PFSK-1 (cell line): Measurements from ENCODE around the gene SLC41A3.

ENCODE experiments used
- FOXP2 ChIP-seq: optimal IDR thresholded peaks from 2 replicates; pipeline ENCODE3; 2011; ENCODE audit warnings: borderline replicate concordance, control low read depth, inconsistent platforms; ENCODE audit not compliant: insufficient read depth; ENCODE audit errors: extremely low read length, extremely low read depth
- POLR2AphosphoS5 ChIP-seq: IDR thresholded peaks from 2 replicates; pipeline ENCODE4 v1.6.1; 2012; ENCODE audit warnings: low read depth, mild to moderate bottlenecking, control low read depth, low read length, moderate library complexity
- SIN3A ChIP-seq: IDR thresholded peaks from 2 replicates; pipeline ENCODE4 v1.6.1; 2012; ENCODE audit warnings: mild to moderate bottlenecking, low read length, moderate library complexity, borderline replicate concordance; ENCODE audit not compliant: insufficient read depth
- TAF1 ChIP-seq: IDR thresholded peaks from 2 replicates; pipeline ENCODE4 v1.6.1; 2012; ENCODE audit warnings: low read length, control low read depth, borderline replicate concordance; ENCODE audit not compliant: insufficient read depth
- TF ChIP-seq, protein P1 (sequence below), 2 experiments: IDR thresholded peaks; 2 replicates each; pipeline versions ENCODE4 v1.6.1 to v1.8.0; 2011 to 2012; ENCODE audit warnings: low read depth in 2 of 2, low read length in 2 of 2, control low read depth in 1 of 2, inconsistent platforms in 1 of 2, mild to moderate bottlenecking in 1 of 2, moderate library complexity in 1 of 2; ENCODE audit not compliant: insufficient read depth in 1 of 2

GRCh38 chr3:126002189-126002588 lies 81.7 kb downstream of the SLC41A3 start:
- TF ChIP-seq SIN3A (no peak), POLR2AphosphoS5 (no peak), TAF1 (no peak), FOXP2 (no peak)
- TF ChIP-seq, protein P1, sequence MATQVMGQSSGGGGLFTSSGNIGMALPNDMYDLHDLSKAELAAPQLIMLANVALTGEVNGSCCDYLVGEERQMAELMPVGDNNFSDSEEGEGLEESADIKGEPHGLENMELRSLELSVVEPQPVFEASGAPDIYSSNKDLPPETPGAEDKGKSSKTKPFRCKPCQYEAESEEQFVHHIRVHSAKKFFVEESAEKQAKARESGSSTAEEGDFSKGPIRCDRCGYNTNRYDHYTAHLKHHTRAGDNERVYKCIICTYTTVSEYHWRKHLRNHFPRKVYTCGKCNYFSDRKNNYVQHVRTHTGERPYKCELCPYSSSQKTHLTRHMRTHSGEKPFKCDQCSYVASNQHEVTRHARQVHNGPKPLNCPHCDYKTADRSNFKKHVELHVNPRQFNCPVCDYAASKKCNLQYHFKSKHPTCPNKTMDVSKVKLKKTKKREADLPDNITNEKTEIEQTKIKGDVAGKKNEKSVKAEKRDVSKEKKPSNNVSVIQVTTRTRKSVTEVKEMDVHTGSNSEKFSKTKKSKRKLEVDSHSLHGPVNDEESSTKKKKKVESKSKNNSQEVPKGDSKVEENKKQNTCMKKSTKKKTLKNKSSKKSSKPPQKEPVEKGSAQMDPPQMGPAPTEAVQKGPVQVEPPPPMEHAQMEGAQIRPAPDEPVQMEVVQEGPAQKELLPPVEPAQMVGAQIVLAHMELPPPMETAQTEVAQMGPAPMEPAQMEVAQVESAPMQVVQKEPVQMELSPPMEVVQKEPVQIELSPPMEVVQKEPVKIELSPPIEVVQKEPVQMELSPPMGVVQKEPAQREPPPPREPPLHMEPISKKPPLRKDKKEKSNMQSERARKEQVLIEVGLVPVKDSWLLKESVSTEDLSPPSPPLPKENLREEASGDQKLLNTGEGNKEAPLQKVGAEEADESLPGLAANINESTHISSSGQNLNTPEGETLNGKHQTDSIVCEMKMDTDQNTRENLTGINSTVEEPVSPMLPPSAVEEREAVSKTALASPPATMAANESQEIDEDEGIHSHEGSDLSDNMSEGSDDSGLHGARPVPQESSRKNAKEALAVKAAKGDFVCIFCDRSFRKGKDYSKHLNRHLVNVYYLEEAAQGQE (IDR thresholded peaks at IDR 0.05; ENCODE audit: insufficient read depth in 1 of 2, low read depth in 2 of 2, low read length in 2 of 2) = no peak
